ENCODE data around the gene MSANTD1.
A peak's percentile ranks its signal among the peaks of the same experiment; 100 is the strongest.
"Not testable (repeated sequence)": the region's sequence is repeated elsewhere in the genome, so short reads cannot be mapped to it uniquely, and the experiment has no call there.

The MSANTD1 gene

DNA sequence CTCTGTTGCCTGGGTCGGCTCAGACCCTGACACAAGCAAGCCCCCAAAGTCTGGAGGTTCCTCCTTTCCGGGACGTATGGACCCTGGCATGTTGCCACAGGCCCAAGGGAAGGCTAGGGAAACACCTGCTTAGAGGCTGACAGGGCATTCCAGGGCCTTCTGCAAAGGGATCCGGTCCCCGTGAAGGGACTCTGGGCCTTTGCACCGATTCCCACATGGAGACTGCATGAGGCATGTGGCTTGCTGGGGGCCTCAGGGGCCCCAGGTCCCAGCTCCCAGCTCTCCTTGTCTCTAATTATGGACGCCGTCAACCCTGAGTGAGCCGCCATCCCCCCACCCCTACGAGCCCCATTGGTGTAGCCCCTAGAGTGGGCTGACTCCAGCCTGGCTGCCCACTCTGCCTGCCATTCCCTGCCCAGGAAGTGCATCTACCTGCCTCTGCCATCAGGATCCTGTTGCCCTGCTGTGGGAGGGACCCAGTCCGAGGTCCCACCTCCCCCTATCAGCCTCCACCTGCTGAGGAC, 39.7 kb downstream of the MSANTD1 start:
- no peak for DNase-seq (ENCODE audit: low read depth, low spot score)

DNA sequence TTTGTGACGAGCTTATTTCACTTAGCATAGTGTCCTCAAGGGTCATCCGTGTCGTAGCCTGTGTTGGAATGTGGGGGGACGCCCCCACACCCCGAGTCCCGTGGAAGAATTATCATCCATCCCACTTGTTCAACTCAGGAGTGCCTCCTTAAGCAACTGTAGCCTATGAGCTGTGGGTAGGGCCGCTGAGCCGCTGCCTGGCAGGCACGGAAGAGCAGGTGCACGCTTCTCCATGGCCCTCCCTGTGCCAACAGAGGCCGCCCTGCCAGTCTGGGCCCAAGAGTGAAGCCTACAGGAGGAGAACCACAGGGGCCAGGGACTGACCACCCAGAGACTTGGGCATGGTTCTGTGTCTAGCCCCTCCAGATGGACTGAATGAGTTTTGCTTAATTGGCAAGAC, 41.5 kb downstream of the MSANTD1 start:
- DNase-seq (ENCODE audit: low read depth, low spot score) = no peak

DNA sequence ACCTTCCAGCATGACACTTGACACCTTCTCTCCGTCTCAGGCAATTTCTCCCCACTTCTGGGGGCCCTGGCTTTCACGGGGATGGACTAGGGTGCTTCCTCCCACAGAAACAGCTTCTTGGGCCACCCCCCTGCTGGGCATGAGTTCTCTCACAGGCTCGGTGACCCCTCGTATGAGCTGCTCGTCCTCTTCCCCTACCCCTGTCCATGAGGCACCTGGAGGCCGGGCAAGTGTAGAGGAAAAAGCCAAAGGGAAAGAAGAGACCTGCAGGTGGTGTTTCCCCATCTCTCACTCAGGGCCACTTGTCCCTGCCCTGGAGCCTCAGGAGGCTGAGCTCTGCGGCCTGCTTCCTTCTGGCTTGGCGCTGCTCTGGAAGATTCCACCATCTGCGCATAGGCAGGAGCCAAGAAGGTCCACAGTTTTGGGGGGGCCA, 41.9 kb downstream of the MSANTD1 start:
- no peak for DNase-seq (ENCODE audit: low read depth, low spot score)

DNA sequence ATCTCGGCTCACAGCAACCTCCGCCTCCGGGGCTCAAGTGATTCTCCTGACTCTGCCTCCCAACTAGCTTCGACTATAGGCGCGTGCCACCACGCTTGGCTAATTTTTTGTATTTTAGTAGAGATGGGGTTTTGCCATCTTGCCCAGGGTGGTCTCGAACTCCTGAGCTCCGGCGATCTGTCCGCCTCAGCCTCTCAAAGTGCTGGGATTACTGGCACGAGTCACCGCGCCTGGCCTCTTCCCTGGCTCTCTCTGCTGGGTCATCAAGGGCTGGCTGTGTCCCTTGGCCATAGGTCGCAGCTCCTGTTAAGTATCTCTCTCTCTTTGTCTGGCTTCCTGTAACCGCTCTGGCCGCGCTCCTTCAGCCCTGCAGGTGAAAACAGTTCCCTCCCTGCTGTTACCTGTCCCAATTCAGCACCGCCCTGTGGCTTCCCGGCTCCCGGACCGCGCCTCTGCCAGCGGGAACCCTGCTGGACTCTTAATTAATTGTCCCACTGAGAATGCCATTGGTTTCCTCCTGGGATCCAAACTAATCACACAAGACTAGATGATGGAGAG, 42.5 kb downstream of the MSANTD1 start:
- DNase-seq (ENCODE audit: low read depth, low spot score) = no peak

DNA sequence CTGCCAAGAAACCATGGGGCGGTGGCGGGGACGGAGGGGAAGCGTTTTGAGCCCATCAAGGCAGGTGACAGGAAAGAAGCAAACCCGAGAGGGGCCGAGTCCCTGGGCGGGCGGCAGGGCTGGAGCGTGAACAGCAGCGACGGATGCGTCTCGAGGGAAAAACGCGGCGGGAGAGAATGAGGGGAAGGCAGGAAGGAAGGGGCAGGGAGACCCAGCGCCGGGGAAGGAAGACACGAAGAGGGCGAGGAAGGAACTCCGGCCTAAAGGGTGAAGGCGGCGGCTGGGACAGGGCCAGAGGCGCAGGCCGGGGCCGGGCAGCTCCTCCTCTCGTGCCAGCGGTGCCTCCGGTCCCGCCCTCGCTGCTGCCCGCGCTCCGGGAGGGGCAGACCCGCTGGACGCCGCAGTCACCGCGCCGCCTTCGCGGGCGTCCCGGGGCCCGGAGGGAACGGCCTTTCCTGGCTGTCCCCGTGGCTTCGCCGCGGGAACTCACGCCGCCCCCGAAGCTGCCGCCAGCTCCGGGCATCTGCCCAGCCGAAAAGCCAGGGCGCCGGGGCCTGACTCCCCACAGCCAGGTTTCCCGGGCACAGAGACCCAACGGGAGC, 43.1 kb downstream of the MSANTD1 start:
- DNase-seq (ENCODE audit: low read depth, low spot score) = no peak

DNA sequence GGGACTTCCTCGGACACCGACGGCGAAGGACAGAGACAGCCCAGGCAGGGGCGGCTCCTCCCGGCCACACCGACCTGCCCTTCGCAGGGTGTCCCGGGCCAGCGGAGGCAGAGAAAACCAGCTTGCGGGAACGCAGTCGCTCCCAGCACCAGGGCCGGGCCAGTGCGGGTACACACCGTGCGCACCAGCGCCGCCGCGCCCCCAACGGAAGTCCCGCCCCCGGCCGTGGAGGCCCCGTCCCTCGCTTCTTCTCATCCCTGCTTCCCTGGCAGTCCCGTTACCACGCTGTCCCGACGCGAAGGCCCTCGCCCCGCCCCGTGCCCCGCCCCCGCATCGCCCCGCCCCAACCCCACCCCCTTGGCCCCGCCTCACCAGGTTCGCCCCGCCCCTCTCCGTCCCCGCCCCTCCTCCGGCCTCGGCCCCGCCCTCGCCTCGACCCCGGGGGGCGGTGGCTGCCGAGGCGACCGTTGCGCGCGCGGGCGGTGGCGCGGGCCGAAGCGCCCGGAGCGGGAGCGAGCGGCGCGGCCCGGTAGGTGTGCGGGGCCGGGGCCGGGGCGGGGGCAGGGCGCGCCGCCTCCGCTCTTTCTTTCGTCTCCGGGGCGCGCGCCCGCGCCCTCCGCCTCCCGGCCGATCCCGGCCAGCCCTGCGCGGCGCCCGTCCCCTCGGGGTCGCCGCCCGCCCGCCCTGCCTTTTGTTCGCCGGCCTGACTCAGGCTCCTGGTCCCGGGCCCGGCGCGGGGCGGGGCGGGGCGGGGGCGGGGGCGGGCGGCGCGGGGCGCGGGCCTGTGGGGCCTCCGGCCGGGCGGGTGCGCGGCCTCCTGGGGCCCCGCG, 43.8 kb downstream of the MSANTD1 start, which contains the start of gene RGS12:
Gene RGS12, plus strand, starts transcription at position 451 of the 830 bp plus-strand sequence. CDS start 23,150 bp downstream, outside the sequence.
- DNase-seq (ENCODE audit: low read depth, low spot score) = peak; percentile 71

DNA sequence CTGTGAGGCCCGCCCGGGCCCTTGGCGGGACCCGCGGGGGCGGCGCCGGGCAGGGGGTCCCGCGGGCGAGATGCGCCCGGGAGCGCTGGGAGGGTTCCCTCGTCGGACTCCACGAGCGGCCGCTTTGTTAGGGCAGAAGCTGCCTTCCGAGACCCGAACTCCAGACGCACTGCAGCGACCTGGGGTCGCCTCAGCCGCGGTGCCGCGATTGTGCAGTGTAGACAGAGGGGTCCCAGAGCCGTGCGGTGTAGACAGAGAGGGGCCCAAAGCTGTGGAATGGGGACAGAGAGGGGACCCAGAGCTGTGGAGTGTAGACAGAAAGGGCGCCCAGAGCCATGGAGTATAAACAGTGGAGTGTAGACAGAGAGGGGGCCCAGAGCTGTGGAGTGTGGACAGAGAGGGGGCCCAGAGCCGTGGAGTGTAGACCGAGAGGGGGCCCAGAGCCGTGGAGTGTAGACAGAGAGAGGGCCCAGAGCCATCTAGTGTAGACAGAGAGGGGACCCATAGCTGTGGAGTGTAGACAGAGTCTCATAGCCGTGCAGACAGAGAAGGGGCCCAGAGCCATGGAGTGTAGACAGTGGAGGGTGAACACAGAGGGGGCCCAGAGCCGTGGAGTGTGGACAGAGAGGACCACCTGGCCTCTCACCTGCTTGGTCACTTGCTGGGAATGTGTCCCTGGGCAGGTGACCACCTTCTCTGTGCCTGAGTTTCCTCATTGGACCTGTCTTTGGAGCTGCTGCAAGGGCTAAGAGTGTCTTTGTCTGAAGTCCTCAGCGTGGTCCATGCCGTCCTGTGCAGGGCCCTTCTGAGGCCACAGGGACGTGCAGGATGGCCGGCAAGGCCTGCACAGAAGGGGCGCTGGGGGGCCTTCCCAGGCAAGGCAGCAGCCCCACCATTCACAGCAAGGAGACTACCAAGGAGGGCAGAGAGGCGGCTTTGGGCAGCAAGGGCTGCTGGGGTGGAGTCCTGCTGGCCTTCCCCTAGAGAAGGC, 44.7 kb downstream of the MSANTD1 start:
- DNase-seq (ENCODE audit: low read depth, low spot score) = no peak

DNA sequence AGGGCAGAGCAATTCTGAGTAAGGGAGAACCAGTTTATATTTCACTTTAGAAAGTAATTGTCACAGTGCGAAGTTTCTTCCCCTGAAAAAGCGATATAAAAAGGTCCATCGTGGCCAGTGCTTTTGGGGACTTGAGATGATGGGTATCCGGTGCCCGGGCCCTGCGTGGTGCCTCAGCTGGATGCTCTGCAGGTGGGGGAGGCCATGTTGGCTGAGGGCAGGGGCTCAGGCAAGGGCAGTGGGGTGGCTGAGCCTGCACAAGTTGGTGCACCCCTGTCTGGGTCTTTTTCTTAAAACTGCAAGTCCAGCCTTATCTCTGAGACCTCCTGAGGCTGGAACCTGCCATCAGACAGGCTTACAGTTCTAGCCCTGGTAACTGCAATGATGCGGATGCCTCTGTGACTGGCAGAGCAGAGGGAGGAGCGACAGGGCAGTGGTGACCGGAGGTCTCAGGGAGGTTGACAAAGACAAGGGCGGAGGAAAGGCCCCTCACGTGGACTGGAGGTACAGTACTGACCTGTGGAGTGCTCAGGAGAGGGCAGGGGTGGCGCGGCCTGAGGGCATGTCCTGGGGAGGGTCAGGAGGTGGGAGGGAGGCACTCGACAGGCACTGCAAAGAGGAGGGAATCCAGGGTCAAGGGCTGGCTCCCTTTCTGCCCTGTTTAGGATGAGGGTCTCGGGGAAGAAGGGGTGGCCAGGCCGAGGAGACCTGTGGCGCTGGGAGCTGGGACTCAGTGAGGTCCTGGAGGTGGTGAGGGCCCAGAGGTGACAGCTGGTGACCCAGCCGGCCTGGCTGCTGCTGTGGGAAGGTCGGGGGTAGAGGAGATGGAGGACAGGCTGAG, 45.7 kb downstream of the MSANTD1 start:
- DNase-seq (ENCODE audit: low read depth, low spot score) = no peak

DNA sequence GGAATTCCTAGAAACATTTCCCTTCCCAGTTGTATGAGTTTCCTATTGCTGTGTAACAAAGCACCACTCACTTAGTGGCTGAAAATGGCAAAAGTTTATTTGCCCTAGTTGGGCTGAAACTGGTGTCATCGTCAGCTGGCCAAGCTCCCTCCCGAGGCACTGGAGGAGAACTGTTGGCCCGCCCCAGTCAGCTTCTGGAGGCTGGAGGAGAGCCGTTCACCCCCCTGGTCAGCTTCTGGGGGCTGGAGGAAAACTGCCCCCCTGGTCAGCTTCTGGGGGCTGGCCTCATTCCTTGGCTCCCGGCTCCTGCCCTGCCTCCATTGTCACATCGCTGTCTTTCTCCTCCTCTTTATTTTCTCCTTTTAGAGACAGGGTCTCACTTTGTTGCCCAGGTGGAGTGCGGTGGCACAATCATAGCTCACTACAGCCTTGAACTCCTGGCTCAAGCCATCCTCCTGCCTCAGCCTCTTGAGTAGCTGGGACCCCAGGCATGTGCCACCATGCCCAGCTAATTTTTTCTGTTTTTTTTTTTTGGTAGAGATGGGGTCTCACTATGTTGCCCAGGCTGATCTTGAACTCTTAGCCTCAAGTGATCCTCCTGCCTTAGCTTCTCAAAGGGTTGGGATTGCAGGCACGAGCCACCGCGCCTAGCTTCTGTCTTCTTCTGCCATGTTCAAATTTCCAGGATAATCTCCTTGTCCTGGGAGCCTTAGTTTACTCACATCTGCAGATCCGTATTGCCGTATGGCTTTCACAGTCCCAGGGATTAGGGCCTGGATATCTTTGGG, 47.1 kb downstream of the MSANTD1 start:
- DNase-seq (ENCODE audit: low read depth, low spot score) = no peak

DNA sequence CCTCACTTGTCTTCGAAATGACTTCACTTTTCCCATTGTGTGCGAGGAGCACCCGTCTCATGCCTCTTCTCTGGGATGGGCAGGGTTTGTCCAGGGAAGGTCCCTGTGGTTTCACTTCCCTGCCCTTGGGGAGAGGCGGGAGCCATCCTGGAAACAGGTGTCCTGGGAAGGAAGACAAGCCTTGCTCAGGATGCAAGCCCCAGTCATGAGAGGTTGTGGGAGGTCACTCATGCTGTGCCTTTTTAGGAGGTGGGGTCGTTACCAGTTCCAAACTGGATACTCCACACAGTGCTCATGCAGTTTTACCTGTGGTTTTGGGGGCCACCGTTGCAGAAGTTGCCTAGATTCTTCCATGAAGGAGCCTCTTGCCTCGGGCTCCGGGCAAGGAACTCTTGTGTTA, 47.7 kb downstream of the MSANTD1 start:
- no peak for DNase-seq (ENCODE audit: low read depth, low spot score)

DNA sequence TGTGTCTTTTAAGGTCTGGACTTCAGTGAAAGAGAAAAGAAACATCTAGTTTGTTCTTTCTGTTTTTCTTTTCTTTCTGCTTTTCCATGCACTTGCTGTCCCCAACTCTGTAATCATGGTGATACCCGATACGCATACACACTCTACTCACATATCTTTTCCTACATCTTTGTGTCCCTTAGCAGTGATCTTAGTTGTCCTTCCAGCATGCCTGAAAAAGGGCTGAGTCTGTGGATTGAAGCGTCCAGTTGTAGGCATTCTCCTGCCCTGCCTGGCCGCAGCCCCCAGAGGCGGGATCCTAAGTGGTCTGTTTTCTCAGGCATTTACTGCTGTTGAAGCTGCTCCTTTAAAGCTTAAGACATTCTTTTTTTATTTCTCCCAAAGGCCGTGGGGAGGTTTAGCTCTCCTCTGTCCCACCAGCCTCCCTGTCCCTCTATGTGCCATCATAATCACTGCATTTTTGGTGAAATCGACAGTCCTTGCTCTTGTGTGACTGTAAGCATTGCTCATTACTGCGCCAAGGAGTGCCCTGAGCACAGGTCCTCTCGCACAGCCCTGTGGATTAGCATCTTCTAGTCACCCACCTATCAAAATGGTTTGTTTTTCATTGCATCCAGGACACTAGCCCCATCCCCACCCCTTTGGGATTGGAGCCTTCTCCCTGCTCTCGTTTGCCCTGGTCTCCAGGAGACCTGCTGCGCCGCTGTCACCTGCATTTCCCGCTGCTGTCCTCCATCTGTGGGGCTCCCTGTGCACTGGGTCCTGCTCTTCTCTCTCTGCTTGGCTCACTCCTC, 48.3 kb downstream of the MSANTD1 start:
- no peak for DNase-seq (ENCODE audit: low read depth, low spot score)

DNA sequence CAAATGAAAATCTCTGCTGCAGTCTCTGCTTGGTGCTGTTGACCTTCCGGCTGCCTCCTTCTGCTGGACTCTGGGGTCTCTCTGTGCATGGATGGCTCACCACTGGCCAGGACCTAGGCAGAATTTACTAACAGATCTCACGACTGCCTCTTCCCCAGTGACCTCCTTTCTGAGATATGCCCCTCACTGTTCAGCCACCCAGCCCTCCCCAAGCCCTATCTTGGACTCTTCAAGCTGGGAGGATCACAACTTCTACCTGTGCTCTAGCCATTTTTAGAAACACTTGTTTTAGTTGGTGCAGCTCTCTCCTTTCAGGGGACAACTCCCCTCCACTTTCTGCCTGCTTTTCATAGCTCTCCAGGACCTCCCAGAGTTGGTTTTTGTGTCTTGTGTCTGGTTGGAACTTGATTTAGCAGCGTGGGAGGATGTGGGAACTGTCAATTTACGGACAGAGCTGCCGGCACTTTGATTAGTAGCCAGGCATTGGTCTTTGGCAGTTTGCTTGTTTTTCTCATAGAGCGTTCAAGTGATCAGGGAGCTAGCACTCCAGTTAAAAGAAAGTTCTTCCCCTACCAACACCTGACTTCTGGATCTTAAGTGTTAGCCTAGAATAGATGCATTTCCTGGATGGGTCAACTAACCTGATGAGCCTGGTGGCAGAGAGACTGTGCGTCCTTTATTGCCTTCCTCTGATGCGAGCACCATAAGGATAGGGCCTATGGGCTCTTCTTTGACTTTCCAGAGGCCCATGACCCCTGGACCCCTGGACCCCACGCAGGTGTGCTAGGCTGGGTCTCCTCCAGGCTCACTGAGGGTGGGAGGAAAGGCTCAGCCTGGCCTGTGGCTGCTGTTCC, 50.4 kb downstream of the MSANTD1 start:
- no peak for DNase-seq (ENCODE audit: low read depth, low spot score)

DNA sequence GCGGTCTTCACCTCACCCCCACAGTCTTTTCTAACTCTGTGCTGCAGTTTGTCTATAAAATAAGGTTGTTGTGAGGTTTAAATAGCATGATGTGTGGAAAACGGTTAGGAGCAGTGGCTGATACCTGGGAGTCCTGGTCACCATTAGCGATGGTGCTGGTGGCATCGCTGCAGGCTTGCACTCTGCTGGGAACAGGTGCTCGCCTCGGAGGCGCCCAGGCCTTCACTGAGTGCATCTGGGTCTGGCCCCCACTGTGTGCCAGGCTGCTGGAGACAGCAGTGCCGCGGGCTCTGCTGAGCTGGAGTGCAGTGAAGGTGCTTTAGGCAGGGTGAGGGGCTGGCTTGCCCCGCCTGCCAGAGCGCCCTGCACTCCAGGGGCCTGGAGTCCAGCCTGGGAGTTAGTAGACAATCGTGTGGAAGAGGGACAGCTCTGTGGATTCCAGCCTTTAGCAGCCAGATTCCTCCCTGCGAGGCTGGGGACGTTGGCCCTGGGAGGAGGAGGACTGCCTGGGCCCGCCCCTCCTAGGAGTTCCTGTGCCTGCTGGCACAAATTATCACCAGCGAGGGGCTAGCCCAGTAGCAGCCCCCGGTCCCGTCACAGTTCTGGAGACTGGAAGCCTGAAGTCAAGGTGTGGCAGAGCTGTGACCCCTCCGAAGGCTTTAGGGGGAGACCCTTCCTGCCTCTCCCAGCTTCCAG, 51.2 kb downstream of the MSANTD1 start:
- DNase-seq (ENCODE audit: low read depth, low spot score) = no peak

DNA sequence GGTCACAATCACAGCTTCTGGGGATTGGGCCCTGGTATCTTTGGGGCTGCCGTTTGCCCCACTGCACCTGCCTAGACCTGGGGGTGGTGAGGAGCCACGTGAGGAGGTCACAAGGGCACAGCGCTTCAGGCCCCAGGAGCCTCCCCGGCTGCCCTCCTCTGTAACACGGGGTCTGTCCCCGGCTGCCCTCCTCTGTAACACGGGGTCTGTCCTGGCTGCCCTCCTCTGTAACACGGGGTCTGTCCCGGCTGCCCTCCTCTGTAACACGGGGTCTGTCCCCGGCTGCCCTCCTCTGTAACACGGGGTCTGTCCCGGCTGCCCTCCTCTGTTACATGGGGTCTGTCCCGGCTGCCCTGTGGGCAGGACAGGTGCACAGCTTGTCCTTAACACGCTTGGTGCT, 51.9 kb downstream of the MSANTD1 start:
- DNase-seq (ENCODE audit: low read depth, low spot score) = not testable (repeated sequence)

DNA sequence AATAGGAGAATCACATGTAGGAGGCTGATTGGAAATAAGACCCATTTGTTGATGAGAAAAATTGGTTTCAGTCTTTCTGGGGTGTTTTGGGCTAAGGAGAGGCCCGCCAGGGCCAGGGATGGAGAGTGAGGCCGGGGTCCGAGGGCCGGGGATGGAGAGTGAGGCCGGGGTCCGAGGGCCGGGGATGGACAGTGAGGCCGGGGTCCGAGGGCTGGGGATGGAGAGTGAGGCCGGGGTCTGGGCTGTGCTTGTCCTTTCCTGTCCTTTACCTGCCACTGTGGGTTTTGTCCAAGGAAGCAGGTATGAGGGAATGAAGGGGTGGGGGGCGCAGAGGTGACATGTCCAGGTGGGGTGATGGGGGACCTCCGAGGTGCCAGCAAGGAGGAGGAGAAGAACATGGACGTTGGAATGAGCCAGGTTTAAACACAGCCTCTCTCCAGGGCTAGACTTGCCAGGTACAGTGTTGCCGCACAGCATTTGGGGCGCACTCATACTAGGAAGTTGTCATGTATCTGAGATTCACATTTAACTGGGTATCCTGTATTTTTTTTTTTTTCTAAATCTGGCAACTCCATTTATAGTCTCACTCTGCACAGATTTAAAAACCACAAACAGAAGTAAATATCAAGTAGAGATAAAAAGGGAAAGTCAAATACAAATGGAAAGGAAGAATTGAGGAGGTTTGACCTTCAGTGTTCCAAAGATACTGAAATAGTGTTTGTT, 52.7 kb downstream of the MSANTD1 start:
- DNase-seq (ENCODE audit: low read depth, low spot score) = no peak

DNA sequence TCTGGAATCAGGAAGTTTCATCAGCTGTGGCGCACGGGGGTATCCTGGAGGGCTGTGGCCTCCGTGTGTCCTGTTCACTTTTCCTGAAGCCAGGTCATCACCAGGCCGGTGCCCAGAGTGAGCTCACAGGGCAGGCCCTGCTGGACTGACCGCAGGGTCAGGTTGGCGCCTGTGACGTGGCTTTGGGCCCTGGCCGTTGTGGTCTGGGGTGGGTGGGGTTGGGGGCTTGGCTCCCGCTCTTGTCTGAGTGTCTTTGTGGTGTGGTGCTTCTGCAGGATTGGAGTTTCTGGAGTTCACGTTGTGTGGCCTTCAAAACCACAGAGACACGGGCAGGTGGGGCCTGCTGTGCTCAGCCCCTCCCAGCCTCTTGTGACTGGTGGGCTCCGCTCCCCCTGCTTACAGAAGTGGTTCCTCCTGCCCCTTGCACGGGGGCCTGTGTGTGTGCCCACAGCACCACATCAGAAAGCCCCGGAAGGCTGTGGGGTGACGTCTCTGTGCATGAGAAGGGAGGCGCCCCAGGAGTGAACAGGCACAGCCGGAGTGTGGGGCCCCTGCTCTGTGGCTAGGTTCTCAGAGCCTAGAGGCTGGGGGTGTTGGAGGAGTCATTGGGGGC, 53.3 kb downstream of the MSANTD1 start:
- DNase-seq (ENCODE audit: low read depth, low spot score) = peak; percentile 64
